Astrocyte of the cerebellum (primary cell): ENCODE results near the gene PTPRT.

ENCODE experiments used
- DNase-seq: peaks from one replicate; pipeline ENCODE4 v3.0.0-alpha.2; 2011; ENCODE audit warnings: low read depth
- H3K4me3 ChIP-seq: 2 replicates; pipeline ENCODE4 v1.5.1; 2011; ENCODE audit warnings: mild to moderate bottlenecking, low read depth, low read length, moderate library complexity
- CTCF ChIP-seq: IDR thresholded peaks from 2 replicates; pipeline ENCODE4 v1.5.1; 2012; ENCODE audit warnings: low read length, low read depth, moderate library complexity, mild to moderate bottlenecking; ENCODE audit errors: missing control alignments
- in situ Hi-C: cut with HindIII; loops from 2 replicates; pipeline ENCODE4 v1.10.0; 2017; ENCODE audit warnings: low sequenced_read_pairs

PTPRT gene

GRCh38 chr20:42763015-42763414, 426.7 kb downstream of the PTPRT start:
- no peak for TF ChIP-seq CTCF
- H3K4me3 ChIP-seq = no peak overlapping the region
- in situ Hi-C loops = no loop called here
- no peak for DNase-seq

DNA sequence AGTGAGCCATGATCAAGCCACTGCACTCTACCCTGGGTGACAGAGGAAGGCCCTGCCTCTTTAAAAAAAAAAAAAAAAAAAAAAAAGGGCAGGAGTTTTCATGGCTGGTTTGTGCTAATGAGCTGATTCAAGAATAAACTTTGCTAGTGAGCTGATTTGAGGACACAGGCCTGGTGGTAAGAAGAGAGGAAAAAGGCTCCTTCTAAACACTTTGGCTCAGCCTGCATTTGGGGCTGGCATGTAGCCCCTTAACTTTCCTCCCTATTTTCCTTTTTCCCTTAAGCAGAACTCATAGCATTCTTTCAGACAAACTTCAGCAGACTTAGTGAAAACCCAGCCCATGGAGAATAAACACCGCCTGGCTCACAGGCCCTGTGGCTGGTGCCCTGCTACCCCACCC, 432.7 kb downstream of the PTPRT start:
- TF ChIP-seq CTCF = no peak
- in situ Hi-C loops = no loop called here
- no peak for DNase-seq
- no peak overlapping the region for H3K4me3 ChIP-seq

DNA sequence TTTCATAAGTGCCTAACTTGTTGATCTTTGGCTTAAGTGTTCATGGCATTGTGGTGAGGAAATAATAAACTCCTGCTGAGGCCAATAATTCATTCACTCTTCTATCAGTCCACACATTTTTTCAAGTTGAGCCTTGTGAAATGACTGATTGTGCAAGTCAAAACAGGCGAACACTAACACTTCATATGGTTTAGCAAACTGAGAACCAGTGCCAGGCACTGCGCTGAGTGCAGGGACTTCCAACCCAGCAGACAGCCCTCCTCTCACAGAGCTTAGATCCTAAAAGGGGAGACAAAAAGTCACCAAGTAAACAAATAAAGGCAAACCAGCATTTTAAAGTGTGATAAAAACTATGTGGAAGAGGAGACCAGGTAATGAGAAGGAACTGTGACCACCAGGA, 435.0 kb downstream of the PTPRT start:
- H3K4me3 ChIP-seq = no peak overlapping the region
- no peak for DNase-seq
- TF ChIP-seq CTCF = no peak
- in situ Hi-C loops = no loop called here

DNA sequence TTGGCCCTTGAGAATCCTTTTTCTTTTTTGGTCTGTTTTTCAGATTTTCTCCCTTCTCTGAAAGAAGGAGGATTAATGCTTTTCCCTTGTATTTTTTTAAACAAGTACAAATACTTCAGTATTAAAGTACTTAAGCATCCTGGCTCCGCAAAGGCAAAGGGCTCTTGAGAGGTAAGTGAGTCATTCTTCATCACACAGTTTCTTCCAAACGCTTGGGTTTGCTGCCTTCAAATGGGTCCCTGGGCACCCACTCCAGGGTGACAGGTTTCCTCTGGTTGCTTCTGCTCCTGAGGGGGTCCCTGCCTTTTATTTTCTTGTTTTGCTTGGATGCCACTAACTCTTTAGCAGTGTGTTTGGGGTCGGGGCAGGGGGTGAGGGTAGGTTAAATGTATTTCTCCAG, 437.1 kb downstream of the PTPRT start:
- TF ChIP-seq CTCF = no peak
- in situ Hi-C loops = no loop called here
- DNase-seq = no peak
- H3K4me3 ChIP-seq = no peak overlapping the region

DNA sequence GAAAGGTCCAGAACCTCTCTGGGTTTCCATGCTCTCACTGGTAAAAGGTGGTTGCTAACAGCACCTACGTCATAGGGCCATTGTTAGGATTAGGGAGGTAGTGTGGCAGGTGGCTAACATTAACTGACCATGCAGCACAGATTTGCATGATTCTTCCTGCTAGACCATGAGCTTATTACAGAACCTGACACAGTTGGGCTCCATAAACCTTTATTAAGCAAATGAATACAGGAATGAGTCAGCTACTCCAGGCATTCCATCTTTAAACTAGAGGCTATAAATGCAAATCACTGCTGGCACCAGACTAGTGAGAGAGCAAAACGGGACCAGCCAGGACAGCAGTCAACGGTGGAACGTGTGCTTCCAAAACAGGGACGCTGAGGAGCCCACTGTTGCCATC, 440.1 kb downstream of the PTPRT start:
- no peak for DNase-seq
- in situ Hi-C loops = no loop called here
- TF ChIP-seq CTCF = no peak
- H3K4me3 ChIP-seq = no peak overlapping the region

DNA sequence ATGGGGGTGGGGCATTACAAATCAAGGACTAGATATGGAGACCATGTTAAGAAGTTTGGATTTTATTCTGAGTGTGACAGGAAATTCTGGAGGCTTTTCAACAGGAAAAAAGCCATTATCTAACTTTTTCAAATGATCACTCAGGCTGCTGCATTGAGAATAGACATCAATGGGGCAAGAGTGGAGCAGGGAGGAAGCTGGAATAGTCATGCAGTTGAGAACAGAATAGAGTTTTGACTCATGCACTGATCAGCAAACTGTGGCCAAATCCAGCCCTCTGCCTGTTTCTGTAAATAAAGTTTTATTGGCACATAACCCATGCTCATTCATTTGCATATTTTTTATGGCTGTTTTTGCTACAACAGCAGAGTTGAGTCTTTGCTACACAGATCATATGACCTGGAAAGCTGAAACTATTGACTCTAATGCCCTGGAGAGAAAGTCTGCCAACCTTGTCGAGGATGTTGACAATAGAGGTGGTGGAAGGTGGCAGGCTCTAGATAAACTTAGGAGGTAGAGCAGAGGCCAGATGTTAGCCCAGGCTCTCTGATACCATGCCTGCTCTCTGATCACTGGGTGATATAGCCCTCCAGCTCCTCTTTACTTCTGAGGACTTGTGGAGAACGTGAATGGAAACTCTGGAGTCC, 441.8 kb downstream of the PTPRT start:
- DNase-seq = no peak
- no peak overlapping the region for H3K4me3 ChIP-seq
- TF ChIP-seq CTCF = no peak
- in situ Hi-C loops = no loop called here
